H9 (cell line): Measurements from ENCODE around the gene BBS4. TPM values are rescaled to one million over a fixed set of nuclear protein-coding genes. Genes with fewer than 3 reads are reported as not detected.

Experiments
- DNase-seq: peaks from one replicate; pipeline ENCODE4 v3.0.0-alpha.2; 2017
- H2AFZ ChIP-seq: one replicate; pipeline ENCODE4 v1.6.1; 2013; ENCODE audit warnings: mild to moderate bottlenecking, low read length, control low read depth, moderate library complexity
- H2AK5ac ChIP-seq: 2 replicates; pipeline ENCODE4 v1.6.1; 2013; ENCODE audit warnings: low read length, control low read depth, mixed read lengths; ENCODE audit not compliant: insufficient read length
- H2BK120ac ChIP-seq: one replicate; pipeline ENCODE4 v1.6.1; 2013; ENCODE audit warnings: low read depth, mild to moderate bottlenecking, low read length, control low read depth, inconsistent platforms; ENCODE audit not compliant: poor library complexity, severe bottlenecking
- H2BK12ac ChIP-seq: 2 replicates; pipeline ENCODE4 v1.6.1; 2013; ENCODE audit warnings: low read length, control low read depth, mixed read lengths, low read depth; ENCODE audit not compliant: insufficient read length
- H2BK15ac ChIP-seq: 2 replicates; pipeline ENCODE4 v1.6.1; 2013; ENCODE audit warnings: low read depth, low read length, control low read depth
- H2BK20ac ChIP-seq: one replicate; pipeline ENCODE4 v1.6.1; 2013; ENCODE audit warnings: low read depth, mild to moderate bottlenecking, low read length, control low read depth, inconsistent platforms; ENCODE audit not compliant: poor library complexity, severe bottlenecking
- H2BK5ac ChIP-seq: 2 replicates; pipeline ENCODE4 v1.6.1; 2013; ENCODE audit warnings: low read length, control low read depth, mixed read lengths; ENCODE audit not compliant: insufficient read length
- H3K14ac ChIP-seq: 2 replicates; pipeline ENCODE4 v1.6.1; 2013; ENCODE audit warnings: low read length, control low read depth; ENCODE audit not compliant: insufficient read depth
- H3K18ac ChIP-seq: 2 replicates; pipeline ENCODE4 v1.6.1; 2013; ENCODE audit warnings: low read depth, mild to moderate bottlenecking, mixed read lengths, low read length, control low read depth; ENCODE audit not compliant: insufficient read length
- H3K23ac ChIP-seq: 2 replicates; pipeline ENCODE4 v1.6.1; 2013; ENCODE audit warnings: low read length, control low read depth, mixed read lengths, low read depth; ENCODE audit not compliant: insufficient read length
- H3K23me2 ChIP-seq: 2 replicates; pipeline ENCODE4 v1.6.1; 2013; ENCODE audit warnings: low read depth, mild to moderate bottlenecking, mixed read lengths, low read length, control low read depth; ENCODE audit not compliant: insufficient read length, poor library complexity, severe bottlenecking
- H3K27ac ChIP-seq: 2 replicates; pipeline ENCODE4 v1.5.1; 2013; ENCODE audit warnings: low read length, control low read depth, mixed read lengths, low read depth; ENCODE audit not compliant: insufficient read length
- H3K27me3 ChIP-seq: 2 replicates; pipeline ENCODE4 v1.6.1; 2013; ENCODE audit warnings: low read length, control low read depth, inconsistent platforms; ENCODE audit not compliant: insufficient read depth
- H3K4ac ChIP-seq: 2 replicates; pipeline ENCODE4 v1.6.1; 2013; ENCODE audit warnings: low read depth, mild to moderate bottlenecking, control low read depth, inconsistent platforms, low read length, moderate library complexity
- H3K4me1 ChIP-seq: 2 replicates; pipeline ENCODE4 v1.6.1; 2013; ENCODE audit warnings: low read length, control low read depth, inconsistent platforms; ENCODE audit not compliant: insufficient read depth
- H3K4me2 ChIP-seq: 2 replicates; pipeline ENCODE4 v1.6.1; 2013; ENCODE audit warnings: low read length, control low read depth, mixed read lengths; ENCODE audit not compliant: insufficient read length, insufficient read depth
- H3K56ac ChIP-seq: 2 replicates; pipeline ENCODE4 v1.6.1; 2013; ENCODE audit warnings: low read depth, mild to moderate bottlenecking, mixed read lengths, low read length, control low read depth; ENCODE audit not compliant: insufficient read length
- H3K79me1 ChIP-seq: 2 replicates; pipeline ENCODE4 v1.6.1; 2013; ENCODE audit warnings: low read depth, mild to moderate bottlenecking, moderate library complexity, low read length, control low read depth, inconsistent platforms; ENCODE audit not compliant: insufficient read depth, poor library complexity, severe bottlenecking
- H3K79me2 ChIP-seq: 2 replicates; pipeline ENCODE4 v1.6.1; 2013; ENCODE audit warnings: low read length, control low read depth, inconsistent platforms; ENCODE audit not compliant: insufficient read depth
- H3K9ac ChIP-seq: 2 replicates; pipeline ENCODE4 v1.6.1; 2013; ENCODE audit warnings: low read length, control low read depth, mixed read lengths; ENCODE audit not compliant: insufficient read length; ENCODE audit errors: extremely low read depth
- H3K9me3 ChIP-seq: one replicate; pipeline ENCODE4 v1.6.1; 2013; ENCODE audit warnings: low read depth, low read length, inconsistent platforms; ENCODE audit not compliant: control insufficient read depth
- H3T11ph ChIP-seq: one replicate; pipeline ENCODE4 v1.6.1; 2013; ENCODE audit warnings: mild to moderate bottlenecking, low read length, control low read depth, inconsistent platforms
- H4K20me1 ChIP-seq: one replicate; pipeline ENCODE4 v1.6.1; 2013; ENCODE audit not compliant: control insufficient read depth, insufficient read length, insufficient read depth
- H4K5ac ChIP-seq: 2 replicates; pipeline ENCODE4 v1.6.1; 2013; ENCODE audit warnings: low read depth, mild to moderate bottlenecking, mixed read lengths, low read length, control low read depth; ENCODE audit not compliant: insufficient read length
- H4K8ac ChIP-seq: replicated peaks from 2 replicates; pipeline ENCODE4 v1.6.1; 2013; ENCODE audit warnings: low read length, control low read depth, mixed read lengths, low read depth; ENCODE audit not compliant: insufficient read length
- H4K91ac ChIP-seq: 2 replicates; pipeline ENCODE4 v1.6.1; 2013; ENCODE audit warnings: low read depth, mild to moderate bottlenecking, moderate library complexity, mixed read lengths, low read length, control low read depth; ENCODE audit not compliant: insufficient read length
- H3K27ac Mint-ChIP-seq, 3 experiments: 2 replicates in 2 of 3; 3 replicates in 1 of 3; pipeline ENCODE4 v1.8.0; 2020 to 2021; ENCODE audit warnings: mixed read lengths in 3 of 3, mild to moderate bottlenecking in 1 of 3, moderate library complexity in 1 of 3
- H3K27me3 Mint-ChIP-seq: 2 replicates; pipeline ENCODE4 v1.8.0; 2021; ENCODE audit warnings: low read depth, mild to moderate bottlenecking, moderate library complexity, mixed read lengths
- H3K36me3 Mint-ChIP-seq, 3 experiments: 2 replicates in 2 of 3; 3 replicates in 1 of 3; pipeline ENCODE4 v1.8.0; 2020 to 2021; ENCODE audit warnings: low read depth in 3 of 3, mixed read lengths in 3 of 3; ENCODE audit not compliant: insufficient read depth in 1 of 3
- H3K4me1 Mint-ChIP-seq, 2 experiments: 2 replicates each; pipeline ENCODE4 v1.8.0; 2020; ENCODE audit warnings: mixed read lengths in 2 of 2
- H3K4me3 Mint-ChIP-seq, 2 experiments: 2 replicates in 1 of 2; 3 replicates in 1 of 2; pipeline ENCODE4 v1.8.0; 2020 to 2021; ENCODE audit warnings: mild to moderate bottlenecking in 2 of 2, mixed read lengths in 2 of 2, moderate library complexity in 1 of 2
- H3K9me3 Mint-ChIP-seq, 2 experiments: 2 replicates in 1 of 2; 3 replicates in 1 of 2; pipeline ENCODE4 v1.8.0; 2020; ENCODE audit warnings: mild to moderate bottlenecking in 2 of 2, mixed read lengths in 2 of 2, moderate library complexity in 1 of 2
- CTCF ChIP-seq: fragments of 200-600 bp; sonication (generic); conservative IDR thresholded peaks from 3 replicates; pipeline ENCODE4 v1.8.0; 2021; ENCODE audit warnings: antibody characterized with exemption, mild to moderate bottlenecking
- WGBS: extraction: QIAGEN DNeasy Blood & Tissue Kit; methylation state at CpG from one replicate; pipeline ENCODE4 v1.1.7; 2013; ENCODE audit warnings: missing lambda C conversion rate, low lambda C conversion rate, mixed read lengths; ENCODE audit not compliant: insufficient read length; ENCODE audit errors: extremely low coverage; 5-methylcytosine and 5-hydroxymethylcytosine counted together
- total RNA-seq: library from RNA; stranded (reverse); gene quantifications from 2 replicates; pipeline ENCODE4 v1.2.1, GENCODE V29; 2021

BBS4 gene
- total RNA-seq, 1 experiment from 2014 or later, result 27.3 TPM

- Histone ChIP-seq H3T11ph (no peak overlapping the region), H3K23me2 (no peaks in the 10 kb centered on the region), H3K79me2 (no peaks in the 10 kb centered on the region; the same call in 1 of the 2 replicates), H3K23ac (no peak overlapping the region), H3K4me2 (no peak overlapping the region), H3K4ac (no peak overlapping the region), H2BK12ac (no peak overlapping the region), H3K27ac (no peak overlapping the region), H4K20me1 (no peaks in the 10 kb centered on the region), H3K4me1 (no peaks in the 10 kb centered on the region), H2BK5ac (no peak overlapping the region), H3K79me1 (no peaks in the 10 kb centered on the region), H2AK5ac (no peak overlapping the region), H3K9me3 (no peaks in the 10 kb centered on the region), H2AFZ (no peak overlapping the region), H3K27me3 (no peaks in the 10 kb centered on the region), H3K18ac (no peak overlapping the region), H4K5ac (no peak overlapping the region), H4K8ac (no peak overlapping the region), H2BK120ac (no peak overlapping the region), H3K56ac (no peak overlapping the region), H2BK15ac (no peak overlapping the region), H3K9ac (no peak overlapping the region), H2BK20ac (no peak overlapping the region), H3K14ac (no peak overlapping the region), H4K91ac (no peak overlapping the region)
- DNase-seq, result no peak
- Mint-ChIP-seq H3K4me1 (no peaks in the 10 kb centered on the region), H3K36me3 (peaks cover 2 to 38% (median 33%) of the 10 kb centered on the region in 3 experiments), H3K9me3 (peaks cover 2 to 5% of the 10 kb centered on the region in 2 experiments; a peak in 3 of 5 replicates), H3K4me3 (no peak overlapping the region), H3K27ac (no peak overlapping the region), H3K27me3 (no peaks in the 10 kb centered on the region)
- no peak for TF ChIP-seq CTCF
- WGBS, result no CpG with 5 or more reads among the region's 2 CpGs
Observed at GRCh38 chr15:72749700-72750099, 63.7 kb downstream of the BBS4 start.
